CD4-positive, alpha-beta T cell (primary cell): ENCODE results near the gene GSTA2. TPM values are rescaled to one million over a fixed set of nuclear protein-coding genes. Genes with fewer than 3 reads are reported as not detected.
"Not testable (repeated sequence)": the region's sequence is repeated elsewhere in the genome, so short reads cannot be mapped to it uniquely, and the experiment has no call there.

Experiments used
- ATAC-seq: fragments of 200-7000 bp; cut with Tn5 transposase; one replicate; pipeline ENCODE4 v1.10.0; 2022; ENCODE audit warnings: mild to moderate bottlenecking; ENCODE audit not compliant: poor library complexity
- CTCF ChIA-PET: fragments of 350-600 bp; sonication (Branson Sonifier 250); formaldehyde crosslinking; loops from one replicate; lab custom pipeline; 2021; ENCODE audit warnings: antibody characterized with exemption, inconsistent platforms; lab: Charles Lee
- POLR2A ChIA-PET: fragments of 350-600 bp; sonication (Branson Sonifier 250); formaldehyde crosslinking; loops from one replicate; lab custom pipeline; 2021; ENCODE audit warnings: antibody characterized with exemption, inconsistent platforms; lab: Charles Lee
- DNase-seq, 14 experiments: peaks; one replicate each; pipeline ENCODE4 v3.0.0-alpha.2; 2013 to 2020; ENCODE audit warnings: mixed read lengths in 2 of 14
- H3K27ac ChIP-seq, 2 donors: one replicate each; pipeline versions ENCODE4 v1.5.1 to v1.7.0; 2013; ENCODE audit warnings: low read length in 2 of 2, low read depth in 1 of 2, mild to moderate bottlenecking in 1 of 2
- H3K27me3 ChIP-seq, 2 experiments: 1 replicate in 1 of 2; 2 replicates in 1 of 2; pipeline versions ENCODE4 v1.6.1 to v1.7.0; 2013; ENCODE audit warnings: low read length in 2 of 2, control low read depth in 1 of 2, mild to moderate bottlenecking in 1 of 2, moderate library complexity in 1 of 2; ENCODE audit not compliant: insufficient read depth in 2 of 2, control insufficient read depth in 1 of 2
- H3K36me3 ChIP-seq: one replicate; pipeline ENCODE4 v1.6.1; 2013; ENCODE audit warnings: low read length, control low read depth; ENCODE audit not compliant: insufficient read depth
- H3K4me1 ChIP-seq: one replicate; pipeline ENCODE4 v1.6.1; 2013; ENCODE audit warnings: low read length, control low read depth; ENCODE audit not compliant: insufficient read depth
- H3K4me3 ChIP-seq: one replicate; pipeline ENCODE4 v1.5.1; 2013; ENCODE audit warnings: mild to moderate bottlenecking, low read length, moderate library complexity
- H3K9me3 ChIP-seq, 2 experiments: 1 replicate in 1 of 2; 2 replicates in 1 of 2; pipeline versions ENCODE4 v1.6.1 to v1.7.0; 2013; ENCODE audit warnings: low read length in 2 of 2, mild to moderate bottlenecking in 2 of 2, control low read depth in 1 of 2, moderate library complexity in 1 of 2; ENCODE audit not compliant: control insufficient read depth in 1 of 2, insufficient read depth in 1 of 2
- H3K27ac Mint-ChIP-seq: one replicate; pipeline ENCODE4 v1.8.0; 2020; ENCODE audit warnings: mixed read lengths
- H3K27me3 Mint-ChIP-seq: one replicate; pipeline ENCODE4 v1.8.0; 2021; ENCODE audit warnings: mixed read lengths
- H3K36me3 Mint-ChIP-seq: one replicate; pipeline ENCODE4 v1.8.0; 2021; ENCODE audit warnings: low read depth, mixed read lengths
- H3K4me1 Mint-ChIP-seq: one replicate; pipeline ENCODE4 v1.8.0; 2021; ENCODE audit warnings: low read depth, mixed read lengths
- H3K4me3 Mint-ChIP-seq: one replicate; pipeline ENCODE4 v1.8.0; 2020; ENCODE audit warnings: mild to moderate bottlenecking, mixed read lengths
- H3K9me3 Mint-ChIP-seq: one replicate; pipeline ENCODE4 v1.8.0; 2020; ENCODE audit warnings: mixed read lengths
- intact Hi-C, 2 experiments: fragments of 100-400 bp; cut with DNase I in 1 of 2; cut with micrococcal nuclease in 1 of 2; formaldehyde crosslinking; loops; one replicate each; pipeline versions ENCODE4 v1.15.1 to v1.9.0; 2023 to 2025; cut with DNase I, micrococcal nuclease
- total RNA-seq, 174 experiments: library from RNA in 2 of 174; stranded (reverse) in 2 of 174; gene quantifications; one replicate each; pipeline ENCODE4 v1.2.3 and lab custom pipeline; 2021 to 2026
- TF ChIP-seq, protein P1 (sequence below): fragments of 200-600 bp; IDR thresholded peaks from one replicate; pipeline ENCODE4 v1.8.0; 2022; ENCODE audit warnings: antibody characterized with exemption, mild to moderate bottlenecking

GSTA2 gene
- total RNA-seq, 2 experiments from 2014 or later, result not detected

GRCh38 chr6:52720321-52720720, 43.0 kb downstream of the GSTA2 start:
- POLR2A ChIA-PET, result no interaction called here
- H3K4me3 Mint-ChIP-seq, result no peak overlapping the region
- Histone ChIP-seq H3K9me3 (no peaks in the 10 kb centered on the region), H3K4me3 (no peak overlapping the region), H3K36me3 (no peaks in the 10 kb centered on the region), H3K27ac (no peak overlapping the region), H3K27me3 (peaks cover 0 to 4% of the 10 kb centered on the region in 2 experiments), H3K4me1 (no peaks in the 10 kb centered on the region)
- no peaks in the 10 kb centered on the region for H3K4me1 Mint-ChIP-seq
- H3K27ac Mint-ChIP-seq, result no peak overlapping the region
- H3K36me3 Mint-ChIP-seq, result no peaks in the 10 kb centered on the region
- no peaks in the 10 kb centered on the region for H3K9me3 Mint-ChIP-seq
- TF ChIP-seq, protein P1, sequence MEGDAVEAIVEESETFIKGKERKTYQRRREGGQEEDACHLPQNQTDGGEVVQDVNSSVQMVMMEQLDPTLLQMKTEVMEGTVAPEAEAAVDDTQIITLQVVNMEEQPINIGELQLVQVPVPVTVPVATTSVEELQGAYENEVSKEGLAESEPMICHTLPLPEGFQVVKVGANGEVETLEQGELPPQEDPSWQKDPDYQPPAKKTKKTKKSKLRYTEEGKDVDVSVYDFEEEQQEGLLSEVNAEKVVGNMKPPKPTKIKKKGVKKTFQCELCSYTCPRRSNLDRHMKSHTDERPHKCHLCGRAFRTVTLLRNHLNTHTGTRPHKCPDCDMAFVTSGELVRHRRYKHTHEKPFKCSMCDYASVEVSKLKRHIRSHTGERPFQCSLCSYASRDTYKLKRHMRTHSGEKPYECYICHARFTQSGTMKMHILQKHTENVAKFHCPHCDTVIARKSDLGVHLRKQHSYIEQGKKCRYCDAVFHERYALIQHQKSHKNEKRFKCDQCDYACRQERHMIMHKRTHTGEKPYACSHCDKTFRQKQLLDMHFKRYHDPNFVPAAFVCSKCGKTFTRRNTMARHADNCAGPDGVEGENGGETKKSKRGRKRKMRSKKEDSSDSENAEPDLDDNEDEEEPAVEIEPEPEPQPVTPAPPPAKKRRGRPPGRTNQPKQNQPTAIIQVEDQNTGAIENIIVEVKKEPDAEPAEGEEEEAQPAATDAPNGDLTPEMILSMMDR, result no peak
- CTCF ChIA-PET, result no interaction called here
- no peak for DNase-seq
- intact Hi-C loops, result loop anchor here (10.0 kb wide), 1 partner anchor 764 kb away; no protein-coding TSS in a partner anchor
- H3K27me3 Mint-ChIP-seq, result no peaks in the 10 kb centered on the region
- no peak for ATAC-seq

GRCh38 chr6:52718550-52718949, 44.7 kb downstream of the GSTA2 start:
- intact Hi-C loops, result no loop called here
- DNase-seq, result no peak
- ChIA-PET POLR2A (no interaction called here), CTCF (interaction anchor here (1.4 kb wide), 1 partner anchor 13 kb away, joined by 3 read pairs; no protein-coding TSS in a partner anchor)
- peaks cover 0 to 4% of the 10 kb centered on the region in 2 experiments for H3K27me3 ChIP-seq
- Mint-ChIP-seq H3K27me3 (no peaks in the 10 kb centered on the region), H3K9me3 (no peaks in the 10 kb centered on the region), H3K4me1 (no peaks in the 10 kb centered on the region), H3K4me3 (no peak overlapping the region), H3K36me3 (no peaks in the 10 kb centered on the region), H3K27ac (no peak overlapping the region)
- no peaks in the 10 kb centered on the region for H3K36me3 ChIP-seq
- no peaks in the 10 kb centered on the region for H3K9me3 ChIP-seq
- H3K4me1 ChIP-seq, result no peaks in the 10 kb centered on the region
- H3K4me3 ChIP-seq, result no peak overlapping the region
- H3K27ac ChIP-seq, result no peak overlapping the region
- ATAC-seq, result no peak
- TF ChIP-seq, protein P1, result no peak

GRCh38 chr6:52714761-52715160, 48.5 kb downstream of the GSTA2 start:
- intact Hi-C loops, DNase-seq, H3K9me3 Mint-ChIP-seq, H3K4me1 Mint-ChIP-seq, H3K4me3 ChIP-seq, H3K4me3 Mint-ChIP-seq, H3K27me3 ChIP-seq, H3K36me3 ChIP-seq, H3K27ac ChIP-seq, POLR2A ChIA-PET, H3K27ac Mint-ChIP-seq, H3K9me3 ChIP-seq, H3K27me3 Mint-ChIP-seq, ATAC-seq, CTCF ChIA-PET, H3K36me3 Mint-ChIP-seq, H3K4me1 ChIP-seq: not testable (repeated sequence)

DNA sequence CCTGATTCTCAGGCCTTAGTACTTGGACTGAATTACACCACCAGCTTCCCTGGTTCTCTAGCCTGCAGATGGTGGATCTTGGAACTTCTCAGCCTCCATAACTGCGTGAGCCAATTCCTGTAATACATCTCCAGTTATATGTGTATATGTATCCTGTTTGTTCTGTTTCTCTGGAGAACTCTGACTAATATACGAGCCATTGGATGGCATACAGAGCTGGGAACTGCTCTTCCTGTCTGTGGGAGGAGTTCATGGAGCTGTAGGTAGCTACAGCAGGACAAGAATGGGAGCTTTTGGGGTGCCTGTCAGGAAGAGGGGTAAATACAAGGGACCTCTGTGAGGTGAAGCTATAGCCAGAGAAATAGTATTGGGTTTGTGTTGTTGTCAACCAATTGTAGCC, 51.1 kb downstream of the GSTA2 start:
- CTCF ChIA-PET, result no interaction called here
- POLR2A ChIA-PET, result no interaction called here
- no peak for ATAC-seq

More for the DNA sequence above, 51.1 kb downstream of the GSTA2 start:
- Mint-ChIP-seq H3K4me1 (no peaks in the 10 kb centered on the region), H3K9me3 (peaks cover 5% of the 10 kb centered on the region), H3K27me3 (no peaks in the 10 kb centered on the region), H3K36me3 (no peaks in the 10 kb centered on the region), H3K27ac (no peak overlapping the region), H3K4me3 (no peak overlapping the region)
- no peak overlapping the region for H3K4me3 ChIP-seq
- no peaks in the 10 kb centered on the region for H3K4me1 ChIP-seq
- peaks cover 0 to 4% of the 10 kb centered on the region in 2 experiments for H3K27me3 ChIP-seq
- intact Hi-C loops, result no loop called here
- no peak overlapping the region for H3K27ac ChIP-seq
- peaks cover 0 to 10% of the 10 kb centered on the region in 2 experiments for H3K9me3 ChIP-seq
- H3K36me3 ChIP-seq, result no peaks in the 10 kb centered on the region
- TF ChIP-seq, protein P1, result no peak
- no peak for DNase-seq
